Activated T-helper 1 cell treated with anti-CD3 and anti-CD28 coated beads, Interleukin-2, amount 50 U/mL, for 16 hours (primary cell): Measurements from ENCODE around the gene DYTN.

ENCODE experiments used
- DNase-seq, 2 donors: peaks; one replicate each; pipeline ENCODE4 v3.0.0-alpha.2; 2020; ENCODE audit warnings: low read depth in 1 of 2, low spot score in 1 of 2

Gene DYTN

DNA sequence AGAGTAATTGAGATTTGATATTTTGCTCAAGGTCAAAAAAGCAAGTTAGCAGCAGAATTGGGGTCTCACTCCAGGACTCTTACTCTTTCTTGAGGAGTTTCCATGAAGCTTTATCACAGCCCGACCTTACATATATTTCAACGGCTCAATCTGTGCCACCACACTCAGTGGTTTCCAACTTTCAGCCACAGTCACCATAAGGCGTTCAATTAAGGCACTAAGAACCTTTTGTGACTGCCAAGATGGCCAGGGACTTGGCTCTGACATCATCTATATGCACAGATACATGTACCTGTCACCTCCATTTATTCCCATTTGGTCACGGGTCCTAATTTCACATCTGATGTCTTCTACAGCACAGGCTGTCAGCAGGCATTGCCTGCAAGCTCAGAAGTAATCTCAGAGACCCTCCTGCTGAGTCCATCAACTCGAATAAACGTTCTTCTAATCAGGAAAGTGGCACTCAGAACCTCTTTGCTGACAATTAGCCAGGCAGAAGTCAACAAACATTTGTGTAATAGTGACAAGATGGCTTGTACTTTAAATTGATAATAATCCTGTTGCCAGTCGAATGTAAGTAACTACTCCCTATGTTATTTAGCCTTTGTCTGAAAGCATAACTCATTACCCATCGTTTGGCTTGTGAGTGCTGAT is 16.1 kb downstream of the DYTN start:
- DNase-seq, result no peak

DNA sequence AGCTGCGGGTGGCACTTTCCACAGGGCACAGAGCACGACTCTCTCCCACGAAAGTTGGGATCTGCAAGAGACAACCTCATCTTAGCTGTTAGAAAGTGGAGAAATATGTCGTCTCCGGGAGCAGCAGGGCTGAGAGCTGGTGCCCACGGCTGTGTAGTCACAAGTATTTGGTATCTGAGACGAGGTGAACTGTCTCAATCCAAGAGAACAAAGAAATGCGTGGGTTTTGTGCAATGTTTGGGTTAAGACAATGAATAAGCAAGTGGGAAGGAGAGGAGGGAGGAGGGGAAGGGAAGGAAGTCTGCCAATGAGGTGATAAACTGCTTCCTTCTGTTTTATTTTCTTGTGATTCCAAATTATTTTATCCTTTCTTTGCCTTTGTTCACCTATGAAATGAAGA is 18.0 kb downstream of the DYTN start:
- DNase-seq, result no peak

DNA sequence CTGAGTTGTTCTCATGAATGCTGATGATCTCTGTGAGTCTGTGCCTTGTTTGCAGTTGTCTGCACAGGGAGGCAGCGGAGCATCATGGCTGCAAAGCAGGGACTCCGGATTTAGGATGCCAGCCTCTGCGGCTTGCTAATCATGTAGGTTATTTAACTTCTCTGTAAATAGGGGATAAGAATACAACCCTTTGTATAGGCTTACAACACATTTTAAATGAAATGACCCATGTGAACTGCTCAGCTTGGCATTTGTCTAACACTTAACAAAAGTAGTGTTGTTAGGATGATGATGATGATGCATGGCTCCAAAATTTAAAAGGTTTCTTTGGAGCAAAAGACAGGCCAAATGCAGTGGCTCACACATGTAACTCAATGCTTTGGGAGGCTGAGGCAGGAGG is 19.4 kb downstream of the DYTN start:
- no peak for DNase-seq

DNA sequence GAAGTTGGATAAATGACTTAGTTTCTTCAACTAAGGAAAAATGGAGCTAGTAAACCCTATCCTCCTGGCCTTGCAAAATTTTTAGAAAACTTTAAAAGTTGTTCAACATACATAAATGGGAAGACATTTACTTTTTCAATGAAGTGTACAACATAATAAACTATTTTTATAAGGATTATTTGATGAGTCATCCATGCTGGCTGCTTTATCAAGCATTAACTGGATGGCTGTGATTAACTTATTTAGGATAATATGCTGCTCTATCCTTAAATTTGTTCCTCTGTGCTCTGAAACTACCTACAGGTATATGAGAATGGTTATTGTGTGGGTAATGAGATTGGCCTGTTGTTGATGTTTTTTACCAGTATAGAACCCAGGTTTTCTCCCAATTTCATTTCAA is 21.3 kb downstream of the DYTN start:
- DNase-seq, result no peak

DNA sequence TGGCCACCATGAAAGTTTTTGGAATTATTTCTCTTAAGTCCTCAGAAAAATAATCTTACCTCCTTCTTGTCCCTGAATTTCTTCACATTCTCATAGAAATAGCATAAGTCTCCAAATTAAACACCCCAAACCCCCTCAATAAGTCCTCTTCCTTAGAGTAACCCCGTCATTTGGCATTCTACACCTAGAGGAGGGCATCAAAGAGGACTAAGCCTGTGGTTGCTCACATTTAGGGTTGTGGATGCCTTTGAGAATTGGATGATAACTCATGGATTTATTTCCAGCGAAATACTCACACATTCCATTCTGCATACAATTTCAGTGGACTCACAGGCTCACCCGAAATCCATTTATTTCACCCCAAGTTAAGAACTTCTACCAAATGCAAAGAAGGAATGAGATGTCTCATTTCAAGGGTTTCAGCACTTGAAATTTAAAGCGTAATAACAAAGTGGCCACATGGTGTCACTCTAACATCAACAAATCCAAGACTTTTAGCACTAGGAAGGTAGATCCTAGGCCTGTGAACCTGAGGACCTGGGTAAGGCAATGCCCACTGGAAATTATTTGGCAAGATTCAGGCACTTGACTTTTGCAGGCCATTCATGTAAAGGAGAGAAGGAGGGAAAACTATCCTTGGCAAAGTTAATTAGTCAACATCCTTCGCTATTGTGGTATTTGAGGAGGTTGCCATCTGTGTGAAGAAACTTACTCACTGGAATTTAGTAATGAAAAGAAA is 24.6 kb downstream of the DYTN start:
- no peak for DNase-seq

DNA sequence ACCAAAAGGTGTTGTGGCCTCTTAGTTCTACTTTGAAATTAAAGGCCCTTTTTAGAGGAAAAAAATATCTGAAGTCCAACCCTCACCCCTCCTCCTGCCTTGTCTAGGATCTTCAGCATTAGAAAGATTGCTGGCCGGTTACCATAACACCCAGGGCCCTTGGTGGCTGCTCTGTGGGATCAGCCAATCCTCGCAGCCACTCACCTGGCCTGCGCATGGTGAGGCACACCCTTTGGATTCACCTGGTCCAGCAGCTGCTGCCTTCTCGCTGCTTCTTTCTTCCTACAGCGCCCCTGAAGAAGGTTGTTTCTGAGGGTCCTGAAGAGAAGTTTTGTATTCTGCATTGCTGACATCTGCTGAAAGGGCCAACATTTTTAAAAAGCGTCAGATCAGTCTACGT is 25.2 kb downstream of the DYTN start:
- DNase-seq, result no peak

DNA sequence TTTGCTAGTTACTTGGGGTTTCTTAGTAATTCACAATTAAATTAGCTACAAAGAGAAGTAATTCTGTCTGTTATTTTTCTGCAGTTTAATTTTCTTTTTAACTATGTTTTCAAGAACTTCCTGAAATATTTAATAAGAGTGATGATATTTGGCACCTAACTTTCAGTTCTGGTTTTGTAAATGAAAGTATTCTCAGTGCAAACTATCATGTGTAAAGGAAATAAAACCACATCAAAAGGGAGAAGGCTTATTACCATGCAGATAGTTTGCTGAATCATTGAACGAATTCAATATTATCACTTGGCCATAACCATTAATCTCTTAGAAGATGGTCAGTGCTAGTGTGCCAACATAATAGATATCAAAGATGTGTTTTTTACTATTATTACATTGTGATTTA is 29.2 kb downstream of the DYTN start:
- no peak for DNase-seq

DNA sequence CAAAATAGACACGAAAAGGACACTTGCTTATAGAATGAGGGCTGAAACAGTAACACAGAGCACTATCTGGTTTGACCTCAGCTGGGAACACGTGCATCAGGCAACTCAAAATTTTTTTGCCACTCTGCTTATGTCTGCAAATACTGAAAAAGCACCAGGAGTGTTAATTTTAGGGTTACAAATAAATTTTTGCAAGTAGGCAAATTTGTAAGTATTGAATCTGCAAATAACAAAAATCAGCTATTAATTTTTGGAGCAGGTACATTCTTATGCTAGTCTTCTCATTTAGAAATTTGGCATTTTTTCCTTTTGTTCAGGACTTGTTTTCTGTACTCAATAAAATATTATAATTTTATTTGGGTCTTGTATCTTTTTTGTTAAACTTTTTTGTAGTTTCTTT is 29.7 kb downstream of the DYTN start:
- no peak for DNase-seq

DNA sequence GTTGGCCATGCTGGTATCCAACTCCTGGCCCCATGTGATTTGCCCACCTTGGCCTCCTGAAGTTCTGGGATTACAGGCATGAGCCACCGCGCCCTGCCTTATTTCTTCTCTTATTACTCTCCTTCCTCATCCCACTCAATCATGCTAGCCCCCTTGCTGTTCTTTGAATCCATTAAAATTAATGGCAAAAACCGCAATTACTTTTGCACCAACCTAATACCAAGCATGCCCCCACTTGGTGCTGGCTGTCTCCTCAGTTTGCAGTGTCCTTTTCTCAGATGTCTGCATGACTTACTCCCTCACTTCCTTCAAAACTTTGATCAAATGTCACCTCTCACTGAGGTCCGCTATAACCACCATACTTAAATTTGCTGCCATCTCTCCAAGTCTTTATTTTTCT is 34.6 kb downstream of the DYTN start:
- no peak for DNase-seq

DNA sequence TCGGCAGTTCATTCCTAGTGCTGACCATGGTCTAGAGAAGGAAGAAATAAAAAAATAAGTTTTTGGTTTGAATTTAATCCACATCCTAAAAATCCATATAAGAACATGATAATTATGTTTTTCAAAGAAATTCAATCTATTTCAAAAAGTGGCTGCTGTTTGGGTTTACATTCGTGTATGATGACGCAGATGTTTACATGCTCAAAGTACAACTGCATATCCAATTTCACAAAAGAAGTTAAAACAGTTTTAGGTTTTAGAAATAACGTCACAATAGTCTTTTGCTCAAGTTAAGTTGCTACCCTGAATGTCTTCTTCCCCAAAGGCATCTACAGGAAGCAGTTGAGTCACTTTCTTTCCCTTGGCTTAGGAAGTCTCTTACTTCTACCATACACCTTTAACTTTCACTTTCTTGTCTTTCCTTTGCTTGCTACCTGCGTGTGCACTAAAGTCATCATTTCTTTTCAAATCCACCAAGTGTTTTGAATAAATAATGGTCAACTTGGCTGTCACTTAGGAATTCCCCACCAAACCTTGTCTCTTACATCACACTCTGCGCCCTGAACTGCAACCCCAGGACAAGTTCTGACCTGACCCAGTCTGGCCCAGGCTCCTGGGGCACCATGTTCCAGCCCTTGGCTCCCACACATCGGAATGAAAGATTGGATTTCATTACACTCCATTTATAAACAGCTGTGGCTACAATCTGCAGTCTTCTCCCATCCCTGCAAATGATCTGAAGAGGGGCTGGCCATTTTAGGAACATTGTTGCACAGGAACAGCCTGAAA is 47.5 kb downstream of the DYTN start:
- DNase-seq, result no peak

DNA sequence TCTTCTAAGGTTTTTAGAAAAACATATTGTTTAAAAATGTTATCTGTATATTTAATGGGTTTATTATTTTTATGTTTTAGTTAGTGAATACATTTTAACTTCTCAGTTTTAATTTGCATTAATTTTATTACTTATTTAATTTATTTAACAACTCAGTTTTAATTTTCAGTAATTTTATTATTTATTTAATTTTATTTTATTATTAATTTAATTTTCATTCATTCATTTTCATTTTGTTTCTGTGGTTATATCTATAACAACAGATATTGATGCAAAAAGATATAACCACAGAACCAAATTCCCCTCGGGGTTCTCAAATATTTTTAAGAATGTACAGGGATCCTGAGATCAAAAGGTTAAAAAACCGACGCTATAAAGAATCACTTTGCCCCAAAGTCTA is 52.9 kb downstream of the DYTN start:
- no peak for DNase-seq

DNA sequence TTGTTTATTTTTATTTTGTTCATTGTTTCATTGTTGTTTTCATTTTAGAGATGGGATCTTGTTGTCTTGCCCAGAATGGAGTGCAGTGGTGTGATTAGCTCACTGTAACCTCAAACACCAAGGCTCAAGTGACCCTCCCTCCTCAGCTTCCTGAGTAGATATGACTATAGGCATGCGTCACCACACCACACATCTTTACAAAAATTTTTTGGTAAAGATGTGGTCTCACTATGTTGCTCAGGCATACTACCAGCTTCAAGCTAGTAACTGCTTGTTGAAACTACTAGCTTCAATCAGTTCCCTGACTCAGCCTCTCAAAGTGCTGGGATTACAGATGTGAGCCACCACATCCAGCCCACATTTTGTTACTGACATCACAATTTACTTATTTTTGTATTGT is 61.1 kb downstream of the DYTN start:
- no peak for DNase-seq

DNA sequence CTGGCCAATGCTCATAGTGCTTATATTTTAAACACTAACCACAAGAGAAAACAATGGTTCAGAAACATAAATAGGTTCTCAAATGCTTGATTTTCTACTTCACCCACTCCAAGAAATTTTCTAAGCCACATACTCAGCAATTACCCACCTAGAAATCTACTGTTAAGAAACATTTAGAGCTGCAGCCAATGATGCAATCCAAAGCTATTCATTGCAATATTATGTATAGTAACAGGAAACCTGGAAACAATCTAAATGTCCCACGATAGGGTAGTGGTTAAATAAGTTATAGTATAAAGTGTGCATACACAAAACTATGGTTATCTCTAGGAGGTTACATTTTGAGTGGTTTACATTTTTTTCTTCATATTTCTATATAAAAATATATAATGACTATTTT is 70.2 kb downstream of the DYTN start:
- no peak for DNase-seq

DNA sequence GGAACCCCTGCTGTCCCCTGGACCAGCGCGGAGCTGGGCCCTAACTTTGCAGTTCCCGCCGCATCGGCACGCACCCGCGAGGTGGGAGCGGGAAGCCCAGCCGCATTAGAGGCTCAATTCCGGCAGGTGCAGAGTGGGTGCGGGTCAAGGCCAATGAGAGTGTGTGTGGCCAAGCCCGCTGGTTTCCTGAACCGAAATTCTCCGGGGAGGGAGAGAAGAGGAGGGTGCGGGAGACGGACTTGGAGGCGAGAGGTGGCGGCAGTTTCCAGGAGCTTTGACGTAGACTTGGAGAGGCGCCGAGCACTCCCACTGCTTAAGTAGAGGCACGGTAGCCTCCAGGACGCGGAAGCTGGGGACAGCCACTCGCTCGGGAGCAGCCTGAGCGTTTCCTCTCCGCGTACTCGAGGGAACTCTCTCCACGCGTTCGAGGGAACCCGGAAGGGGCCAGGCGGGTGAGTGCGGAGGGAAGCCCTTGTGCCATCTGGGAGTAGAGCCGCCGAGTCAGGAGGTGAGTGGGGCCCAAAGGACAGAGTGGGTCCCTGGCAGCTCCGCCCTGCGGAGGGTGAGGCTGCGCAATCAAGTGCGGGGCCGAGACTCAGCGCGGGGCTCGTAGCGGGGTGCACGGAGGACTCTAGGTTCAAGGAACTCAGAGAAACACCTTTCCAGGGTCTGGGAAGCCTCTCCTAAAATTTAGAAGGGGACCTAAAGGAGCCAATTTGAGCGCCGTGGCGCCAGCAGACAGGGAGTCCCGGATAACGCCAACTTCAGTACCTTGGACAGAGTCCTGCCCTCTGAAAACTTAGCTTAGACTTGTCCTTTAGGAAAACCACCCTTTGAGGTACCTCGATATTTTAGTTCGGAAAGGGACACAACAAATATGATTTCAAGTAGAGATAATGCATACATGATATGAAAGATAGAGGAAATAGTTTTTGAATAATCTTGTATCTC is 75.8 kb downstream of the DYTN start, which contains the start of gene FAM237A:
Gene FAM237A (plus strand): TSS at position 413 of the 951 bp plus-strand sequence. CDS start 1,750 bp downstream, outside the sequence.
- no peak for DNase-seq

DNA sequence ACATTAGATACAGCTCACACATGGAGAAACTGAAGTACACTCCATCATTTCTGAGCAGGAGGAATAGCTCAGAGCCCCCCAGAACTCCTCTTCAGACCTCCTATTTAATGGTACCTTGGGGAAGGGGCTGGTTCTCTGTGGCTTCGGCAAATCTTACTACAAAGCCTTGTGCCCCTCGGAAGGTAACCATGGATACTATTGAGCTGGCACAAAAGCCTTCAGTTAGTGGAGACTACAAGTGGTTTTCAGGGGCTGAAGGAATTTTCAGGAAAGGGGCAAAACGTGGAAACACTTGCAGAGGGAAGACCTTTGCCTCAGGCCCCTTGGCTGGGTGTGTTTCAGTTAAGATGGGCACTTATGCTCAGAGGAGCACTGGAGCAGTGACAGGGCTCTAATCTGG is 77.0 kb downstream of the DYTN start:
- no peak for DNase-seq

DNA sequence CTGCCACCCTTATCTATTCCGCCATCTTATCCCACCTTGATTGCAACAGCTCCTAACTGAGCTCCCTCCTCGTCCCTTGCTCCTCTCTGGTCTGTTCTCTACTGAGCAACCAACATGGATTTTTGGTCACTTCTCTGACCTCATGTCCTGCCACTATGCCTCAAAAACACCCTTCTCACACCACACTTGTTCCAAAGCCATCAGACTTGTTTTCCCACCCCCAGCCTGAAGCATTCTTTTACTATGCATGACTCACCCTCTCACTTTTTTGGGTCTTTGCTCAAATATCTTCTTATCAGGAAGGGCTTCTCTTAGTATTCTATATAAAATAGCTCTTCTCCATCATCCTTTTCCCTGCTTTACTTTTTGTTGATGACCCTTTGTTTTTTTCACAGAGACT is 78.6 kb downstream of the DYTN start:
- DNase-seq, result no peak

DNA sequence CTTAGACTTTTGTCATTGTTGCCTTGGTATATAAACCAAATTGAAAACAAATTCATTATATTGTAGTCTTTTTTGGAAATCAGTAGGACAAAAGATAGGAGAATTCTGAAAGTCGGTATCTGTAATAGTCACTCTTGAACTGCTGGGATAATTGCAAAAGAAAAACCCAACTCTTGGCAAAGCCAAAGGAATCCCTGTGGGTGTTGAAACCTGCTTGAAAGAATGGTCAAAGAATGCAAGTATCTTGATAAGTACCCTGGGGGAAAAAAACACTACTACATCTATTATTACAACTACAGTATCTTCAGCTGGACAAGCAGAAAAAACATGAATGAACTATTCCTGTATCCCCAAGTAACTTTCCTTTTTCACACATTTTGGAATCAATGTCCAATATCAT is 83.2 kb downstream of the DYTN start:
- no peak for DNase-seq

DNA sequence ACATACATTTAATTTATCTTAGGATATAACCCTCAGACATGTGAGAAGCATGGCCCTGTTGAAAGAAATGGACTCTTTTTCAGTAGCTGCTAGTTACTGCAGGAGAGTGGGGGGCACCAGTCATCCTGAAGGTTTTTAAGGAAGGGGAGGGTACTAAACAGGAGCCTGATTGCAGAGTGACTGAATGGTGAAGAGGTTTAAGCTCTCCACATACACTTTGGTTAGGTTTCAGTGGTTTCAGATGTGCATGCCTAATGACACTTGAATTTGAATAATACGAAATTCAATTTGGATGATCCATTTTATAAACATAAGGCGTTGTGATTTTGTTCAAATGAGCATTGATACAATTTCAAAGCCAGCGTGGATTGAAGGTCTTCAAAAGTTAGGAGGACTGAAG is 86.9 kb downstream of the DYTN start:
- no peak for DNase-seq

DNA sequence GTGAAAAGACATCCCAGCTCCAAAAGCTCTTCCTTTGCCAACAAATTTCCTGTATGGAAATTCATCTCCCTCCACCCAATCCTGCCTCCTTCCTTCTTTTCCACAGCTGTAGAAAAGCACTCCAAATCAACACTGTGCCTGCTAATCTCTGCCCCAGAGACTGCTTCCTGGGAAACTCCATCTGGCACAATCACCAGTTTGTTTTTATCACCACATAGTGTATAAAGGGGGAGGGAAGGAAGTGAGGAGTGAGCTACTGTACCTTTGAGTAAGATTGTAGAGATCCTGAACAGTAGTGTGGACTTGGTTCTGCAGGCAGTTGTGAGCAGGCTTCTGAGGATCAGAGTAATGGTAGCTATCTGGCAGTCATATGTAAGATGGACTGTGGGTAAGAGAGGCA is 90.6 kb downstream of the DYTN start:
- no peak for DNase-seq

DNA sequence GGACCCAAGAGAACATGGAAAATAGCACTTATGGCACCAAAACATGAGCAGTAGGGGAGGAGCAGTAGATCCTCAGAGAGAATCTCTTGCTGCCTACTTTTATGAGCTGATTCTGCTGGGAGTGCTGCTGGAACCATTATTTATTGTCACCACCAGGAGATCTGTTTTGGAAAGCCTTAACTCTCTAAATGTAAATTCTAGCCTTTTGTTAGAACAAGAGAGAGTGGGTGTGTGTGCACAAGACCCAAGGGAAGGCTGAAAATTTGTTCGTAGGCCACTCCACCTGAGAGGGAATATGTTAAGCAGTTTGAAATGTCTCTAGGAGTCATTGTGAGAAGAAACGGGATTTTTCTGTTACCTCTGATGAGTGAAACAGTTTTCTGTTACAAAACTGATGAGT is 92.1 kb downstream of the DYTN start:
- no peak for DNase-seq

DNA sequence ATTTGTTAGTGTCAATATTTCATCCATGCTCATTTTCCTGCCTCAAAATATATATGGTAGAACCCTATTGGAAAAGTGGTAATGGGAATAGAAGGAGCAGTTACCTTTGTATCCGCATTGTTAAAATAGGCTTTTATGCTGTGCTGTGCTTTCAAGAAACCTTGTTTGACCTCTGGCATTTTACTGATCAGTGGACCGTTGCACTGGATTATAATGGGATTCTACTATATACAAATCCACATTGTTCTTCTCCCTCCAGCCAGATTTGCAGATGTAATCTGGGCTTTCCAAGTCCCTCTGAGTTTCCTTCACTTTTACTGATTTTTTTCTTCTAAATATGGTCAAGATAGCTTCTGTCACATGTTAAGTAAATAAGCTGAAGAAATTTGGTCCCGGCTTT is 99.2 kb downstream of the DYTN start:
- no peak for DNase-seq
